NCI-H460 (cell line): ENCODE results near the gene SDK2. TPM values are rescaled to one million over a fixed set of nuclear protein-coding genes. Genes with fewer than 3 reads are reported as not detected.

Experiments
- DNase-seq: peaks from one replicate; pipeline ENCODE4 v3.0.0-alpha.2; 2016; ENCODE audit warnings: low read depth; ENCODE audit errors: extremely low read depth
- total RNA-seq: library from RNA; depleted of rRNA; stranded (reverse); fragments of >200 nt; shearing (Covaris generic); gene quantifications from 2 replicates; pipeline ENCODE4 v1.2.3, GENCODE V29; 2014

Gene SDK2
- total RNA-seq, 1 experiment from 2014 or later = 0.02 TPM

DNA sequence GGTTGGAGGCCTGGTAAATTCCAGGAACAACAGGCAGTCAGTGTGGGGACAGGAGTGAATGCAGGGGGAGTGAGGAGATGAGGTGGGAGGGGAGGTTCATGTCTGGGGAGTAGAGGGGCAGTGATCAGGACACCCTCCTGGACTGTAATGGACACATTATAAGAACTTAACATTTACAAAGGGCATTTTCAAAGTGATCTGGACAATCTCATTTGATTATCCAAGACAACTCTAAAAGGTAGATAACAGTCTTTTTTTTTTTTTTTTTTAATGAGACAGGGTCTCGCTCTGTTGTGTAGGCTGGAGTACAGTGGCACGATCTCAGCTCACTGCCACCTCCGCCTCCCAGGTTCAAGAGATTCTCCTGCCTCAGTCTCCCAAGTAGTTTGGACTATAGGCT lies 5.7 kb downstream of the SDK2 start:
- DNase-seq = no peak

DNA sequence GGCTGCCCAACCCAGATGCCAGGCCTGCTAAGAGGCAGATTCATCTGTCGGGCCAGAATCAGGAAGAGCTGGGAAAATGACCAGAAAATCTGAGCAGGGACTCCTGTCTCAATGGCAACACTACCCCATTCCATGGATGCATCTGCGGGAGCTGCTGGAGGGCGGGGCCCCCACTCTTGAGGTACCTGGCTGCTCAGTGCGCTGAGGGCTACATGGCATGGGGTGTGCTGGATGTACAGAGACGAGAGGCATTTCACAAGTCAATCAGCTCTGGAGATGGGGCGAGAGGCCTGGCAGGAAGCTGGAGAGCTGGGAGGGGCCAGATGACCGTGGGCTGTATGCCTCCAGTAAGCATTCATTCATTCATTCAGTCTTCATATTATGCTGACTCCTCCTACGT lies 6.4 kb downstream of the SDK2 start:
- DNase-seq = no peak

- DNase-seq = no peak
Measured at GRCh38 chr17:73635101-73635817, 9.0 kb downstream of the SDK2 start.

- DNase-seq = no peak
Measured at GRCh38 chr17:73634629-73635028, 9.6 kb downstream of the SDK2 start.

GRCh38 chr17:73633736-73634135 lies 10.5 kb downstream of the SDK2 start:
- no peak for DNase-seq

DNA sequence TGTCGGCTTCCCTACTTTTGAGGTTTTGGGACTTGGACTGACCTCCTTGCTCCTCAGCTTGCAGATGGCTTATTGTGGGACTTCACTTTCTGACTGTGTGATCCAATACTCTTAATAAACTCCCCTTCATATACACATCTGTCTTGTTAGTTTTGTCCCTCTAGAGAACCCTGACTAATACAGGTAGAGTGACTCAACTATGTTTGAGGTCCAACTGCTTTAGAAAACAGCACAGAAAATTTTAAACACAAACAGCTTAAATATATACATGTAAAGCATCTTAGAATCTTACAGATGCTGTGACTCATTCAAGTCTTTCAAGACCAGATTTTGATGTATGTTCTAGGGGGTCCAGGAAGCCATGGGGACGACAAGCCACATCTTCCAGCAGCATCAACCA lies 11.7 kb downstream of the SDK2 start:
- DNase-seq = no peak

GRCh38 chr17:73630965-73631595 lies 13.2 kb downstream of the SDK2 start:
- DNase-seq = no peak

GRCh38 chr17:73630531-73630930 lies 13.7 kb downstream of the SDK2 start:
- DNase-seq = no peak

DNA sequence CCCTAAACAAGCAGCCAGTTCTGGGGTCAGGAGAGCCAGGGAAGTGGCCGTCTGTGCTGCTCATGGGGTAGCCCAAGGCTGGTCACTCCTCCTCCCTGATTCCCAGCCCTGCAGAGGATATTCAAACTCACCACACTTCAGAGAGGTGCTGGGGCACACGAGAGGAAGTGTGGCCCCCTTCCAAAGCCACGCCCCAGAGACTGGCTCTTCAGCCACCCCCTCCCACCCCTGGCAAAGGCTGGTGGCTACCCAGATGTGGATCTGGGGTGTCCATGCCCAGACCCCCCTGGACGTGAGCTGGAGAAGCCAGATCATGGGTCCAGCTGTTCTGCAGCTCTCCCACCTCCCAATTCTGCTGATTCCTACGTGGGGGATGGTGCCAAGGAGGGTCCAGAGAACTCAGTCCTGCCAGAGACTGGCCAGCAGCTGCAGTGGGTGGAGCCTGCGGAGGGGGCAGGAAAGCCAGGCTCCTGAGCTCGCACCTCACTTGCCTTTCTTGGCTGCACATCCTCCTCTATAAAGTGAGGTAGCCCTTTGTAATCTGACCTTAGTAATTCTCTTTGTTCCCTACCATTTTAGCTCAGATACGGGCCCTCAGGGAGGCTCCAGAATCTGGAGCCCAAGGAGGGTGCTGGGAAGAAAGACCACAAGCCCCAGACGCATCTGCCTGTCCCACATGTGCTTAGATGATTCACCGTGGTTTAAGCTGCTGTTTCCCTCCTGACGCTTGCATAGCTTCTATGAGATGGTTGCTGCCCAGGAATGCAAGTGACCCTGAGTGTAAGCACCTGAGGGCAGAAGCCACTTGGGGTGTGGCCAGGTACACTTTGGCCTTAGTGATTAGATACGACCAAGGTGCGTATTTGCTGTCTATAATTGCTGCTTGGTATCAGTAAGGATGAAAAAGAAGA lies 15.3 kb downstream of the SDK2 start:
- no peak for DNase-seq

GRCh38 chr17:73625991-73626673 lies 18.1 kb downstream of the SDK2 start:
- no peak for DNase-seq

GRCh38 chr17:73625006-73625405 lies 19.2 kb downstream of the SDK2 start:
- DNase-seq = no peak

DNA sequence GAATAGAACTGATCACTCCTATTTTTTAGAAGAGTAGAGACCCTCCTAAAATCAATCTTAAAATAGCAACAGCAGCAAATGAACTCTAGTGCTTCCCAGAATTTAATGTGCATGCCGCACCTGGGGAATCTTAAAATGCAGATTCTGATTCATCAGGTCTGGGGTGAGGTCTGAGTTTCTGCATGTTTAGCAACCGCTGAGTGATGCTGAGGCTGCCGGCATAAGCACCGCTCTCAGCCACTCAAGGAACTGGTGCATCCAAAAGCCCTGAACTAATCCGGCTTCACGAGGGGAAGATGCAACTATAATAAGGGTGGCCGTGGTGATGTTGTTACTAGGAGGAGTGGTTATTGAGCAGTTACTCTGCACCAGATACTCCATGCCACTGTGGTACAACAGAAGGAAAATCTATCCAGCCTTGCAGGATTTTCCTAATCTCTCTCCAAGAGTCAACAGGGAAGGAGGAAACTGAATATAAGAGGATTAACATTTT lies 19.7 kb downstream of the SDK2 start:
- no peak for DNase-seq

DNA sequence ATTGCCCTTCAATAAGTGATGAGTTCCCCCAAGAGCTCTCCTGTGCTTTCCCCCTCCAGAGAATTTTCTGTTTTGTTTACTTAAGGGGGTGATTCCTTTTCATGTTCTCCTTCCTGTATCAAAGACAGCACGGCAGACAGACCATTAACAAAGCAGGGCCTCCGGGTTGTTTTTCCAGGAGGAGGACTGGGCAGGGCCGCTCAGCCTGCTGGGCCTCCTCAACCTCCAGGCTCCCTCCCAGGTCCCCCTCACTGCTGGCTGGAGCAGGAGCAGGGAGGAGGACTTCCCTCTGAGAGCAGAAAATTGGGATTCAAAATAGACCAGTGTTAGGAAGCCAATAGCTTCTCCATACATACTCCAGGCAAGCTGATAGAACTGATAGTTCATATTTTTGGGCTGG lies 20.4 kb downstream of the SDK2 start:
- no peak for DNase-seq

DNA sequence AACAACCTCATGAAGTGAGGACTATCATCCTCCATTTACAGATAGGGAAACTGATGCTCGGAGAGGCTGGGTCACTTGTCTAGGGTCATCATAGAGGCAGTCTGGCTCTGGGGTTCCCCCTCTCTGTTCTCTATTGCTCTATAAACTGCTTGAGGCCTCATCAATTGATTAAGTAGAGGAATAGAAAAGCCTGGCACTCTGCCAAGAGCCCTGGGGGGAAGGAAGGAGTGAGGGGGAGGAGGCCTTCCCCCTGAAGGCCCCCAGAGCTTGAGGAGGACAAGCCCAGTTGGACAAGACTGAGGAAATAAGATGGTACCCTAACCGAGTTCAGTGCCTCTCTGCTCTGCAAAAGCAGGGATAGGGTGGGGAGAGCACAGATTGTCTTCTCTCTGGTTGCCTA lies 21.0 kb downstream of the SDK2 start:
- DNase-seq = no peak

DNA sequence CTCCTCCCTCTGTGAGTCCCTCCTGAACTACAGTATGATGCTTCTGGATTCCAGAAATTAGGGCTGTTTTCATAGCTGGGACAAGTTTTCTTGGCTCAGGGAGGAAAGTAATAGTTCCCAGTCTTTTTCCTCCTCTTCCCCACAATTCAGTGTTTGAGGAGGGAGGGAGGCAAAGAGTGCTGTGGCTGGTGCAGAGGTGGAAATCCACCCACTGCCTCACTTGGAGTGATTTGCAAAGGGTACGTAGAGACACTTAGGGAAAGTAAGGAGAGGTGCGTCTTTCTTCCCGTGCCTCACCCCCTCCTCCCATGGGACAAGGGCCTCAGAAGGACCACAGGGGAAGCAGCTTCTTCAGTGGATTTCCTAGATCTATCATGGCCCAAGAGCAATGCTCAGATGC lies 21.9 kb downstream of the SDK2 start:
- no peak for DNase-seq

DNA sequence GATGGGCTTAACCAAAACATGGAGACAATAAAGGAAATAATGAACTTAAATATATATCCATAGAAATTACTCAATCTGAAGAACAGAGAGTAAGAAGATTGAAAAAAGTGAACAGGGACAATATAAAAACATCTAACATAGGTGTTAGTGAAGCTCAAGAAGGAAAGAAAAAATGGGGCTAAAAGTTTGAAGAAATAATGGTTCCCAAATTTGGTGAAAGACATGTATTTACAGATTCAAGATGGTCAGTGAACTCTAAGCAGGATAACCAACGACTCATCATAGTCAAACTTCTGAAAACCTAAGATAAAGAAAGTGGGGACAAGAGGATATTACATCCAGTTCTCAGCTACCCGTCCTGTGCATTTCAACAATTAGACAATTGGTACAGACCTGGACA lies 22.6 kb downstream of the SDK2 start:
- DNase-seq = no peak

DNA sequence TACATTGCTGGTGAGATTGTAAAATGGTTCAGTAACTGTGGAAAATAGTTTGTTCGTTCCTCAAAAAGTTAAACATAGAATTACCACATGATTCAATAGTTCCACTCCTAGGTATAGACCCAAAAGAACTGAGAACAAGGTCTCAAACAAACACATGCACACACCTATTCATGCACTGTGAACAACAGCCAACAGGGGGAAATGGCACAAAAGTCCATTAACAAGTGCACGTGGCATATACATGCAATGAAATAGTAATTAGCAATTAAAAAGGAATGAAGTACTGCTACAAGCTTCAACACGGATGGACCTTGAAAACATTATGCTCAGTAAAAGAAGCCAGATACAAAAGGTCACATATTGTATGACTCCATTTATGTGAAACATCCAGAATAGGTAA lies 23.8 kb downstream of the SDK2 start:
- no peak for DNase-seq

GRCh38 chr17:73617501-73617900 lies 26.7 kb downstream of the SDK2 start:
- DNase-seq = no peak

DNA sequence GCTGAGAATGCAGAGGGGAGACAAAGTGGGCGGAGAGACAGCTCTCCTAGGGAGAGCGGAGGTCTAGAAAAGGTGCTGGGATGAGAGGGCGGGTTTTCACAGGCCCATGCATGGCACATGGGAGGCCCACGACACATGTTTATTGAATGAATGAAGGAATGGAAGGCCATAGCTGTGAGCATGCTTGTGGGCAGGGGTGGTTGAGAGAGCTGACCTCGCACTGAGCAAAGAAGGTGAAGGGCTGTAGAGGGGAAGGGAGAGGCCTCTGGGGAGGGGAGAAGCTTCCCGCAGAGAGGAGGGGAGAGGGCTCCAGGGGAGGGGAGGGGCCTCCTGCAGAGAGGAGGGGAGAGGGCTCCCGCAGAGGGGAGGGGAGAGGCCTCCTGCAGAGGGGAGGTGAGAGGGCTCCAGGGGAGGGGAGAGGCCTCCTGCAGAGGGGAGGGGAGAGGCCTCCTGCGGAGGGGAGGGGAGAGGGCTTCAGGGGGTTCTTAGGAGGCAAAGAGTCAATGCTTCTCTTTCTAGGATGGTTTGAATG lies 27.3 kb downstream of the SDK2 start:
- DNase-seq = no peak

DNA sequence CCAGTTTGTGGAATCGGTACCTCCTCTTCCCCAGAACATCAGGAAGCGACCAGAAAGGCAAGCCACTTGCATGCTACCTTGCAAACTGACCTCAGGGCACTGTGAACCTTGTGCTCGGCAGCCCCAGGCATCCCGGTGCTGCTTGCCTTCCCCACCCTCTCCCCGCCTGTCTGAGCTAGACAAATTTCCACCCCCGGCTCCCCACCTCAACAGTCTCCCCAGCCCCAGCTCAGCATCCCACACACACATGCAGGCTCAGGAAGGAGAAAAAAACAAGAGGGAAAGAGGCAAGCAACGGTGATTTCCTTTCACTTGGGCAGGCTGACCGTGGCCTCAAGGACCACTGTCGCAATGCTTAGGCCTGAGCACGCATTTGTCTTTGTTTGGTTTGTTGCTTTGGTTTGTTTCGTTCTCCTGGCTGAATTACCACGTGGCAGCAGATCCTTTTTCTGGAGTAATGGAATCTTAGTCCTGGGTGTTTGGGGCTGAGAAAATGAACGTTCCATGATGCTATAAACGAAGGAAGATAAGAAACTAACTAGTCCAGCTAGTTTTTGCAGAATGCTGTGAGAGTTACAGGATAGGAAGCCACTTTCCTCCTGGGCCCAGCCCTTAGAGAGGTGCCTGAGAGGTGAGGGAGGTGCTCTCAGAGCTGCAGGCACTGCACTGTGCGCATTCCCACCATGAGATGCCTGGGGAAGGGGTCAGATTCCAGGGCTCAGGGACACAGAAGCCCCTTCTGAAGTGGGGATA lies 27.9 kb downstream of the SDK2 start:
- DNase-seq = no peak
